Mesothelial cell of epicardium (in vitro differentiated cells): Measurements from ENCODE around the gene PRTN3. TPM values are rescaled to one million over a fixed set of nuclear protein-coding genes. Genes with fewer than 3 reads are reported as not detected.

Experiments
- DNase-seq, 2 experiments: peaks; one replicate each; pipeline ENCODE4 v3.0.0; 2021; ENCODE audit warnings: low spot score in 2 of 2; ENCODE audit not compliant: unreplicated experiment in 2 of 2
- H3K27ac Mint-ChIP-seq: 2 replicates; pipeline ENCODE4 v1.8.0; 2021; ENCODE audit warnings: mixed read lengths
- H3K27me3 Mint-ChIP-seq: 2 replicates; pipeline ENCODE4 v1.8.0; 2021; ENCODE audit warnings: low read depth, mixed read lengths
- H3K36me3 Mint-ChIP-seq: 2 replicates; pipeline ENCODE4 v1.8.0; 2021; ENCODE audit warnings: mixed read lengths
- H3K4me1 Mint-ChIP-seq: 2 replicates; pipeline ENCODE4 v1.8.0; 2021; ENCODE audit warnings: mixed read lengths
- H3K4me3 Mint-ChIP-seq: 2 replicates; pipeline ENCODE4 v1.8.0; 2021; ENCODE audit warnings: mild to moderate bottlenecking, moderate library complexity, mixed read lengths
- H3K9me3 Mint-ChIP-seq: 2 replicates; pipeline ENCODE4 v1.8.0; 2021; ENCODE audit warnings: mixed read lengths
- CTCF ChIP-seq: fragments of 200-600 bp; sonication (generic); IDR thresholded peaks from one replicate; pipeline ENCODE4 v1.5.0; 2021; ENCODE audit warnings: antibody characterized with exemption; ENCODE audit not compliant: unreplicated experiment
- total RNA-seq: library from RNA; stranded (reverse); gene quantifications from 3 replicates; pipeline ENCODE4 v1.2.1, GENCODE V29; 2021

PRTN3 gene
- total RNA-seq: 0.23 TPM in 1 of 3 replicates, not detected in the others

GRCh38 chr19:840519-841206, at the start of gene PRTN3:
PRTN3 (plus strand) TSS chr19:840999; CDS start chr19:841009, 10 bp downstream.
- H3K9me3 Mint-ChIP-seq: no peaks in the 10 kb centered on the region
- H3K36me3 Mint-ChIP-seq: no peaks in the 10 kb centered on the region
- no peak within 1 kb of the TSS for H3K27ac Mint-ChIP-seq
- H3K27me3 Mint-ChIP-seq: peaks cover 29% of the 10 kb centered on the region
- no peak for TF ChIP-seq CTCF
- H3K4me3 Mint-ChIP-seq: no peak within 1 kb of the TSS
- peaks cover 4% of the 10 kb centered on the region for H3K4me1 Mint-ChIP-seq
- DNase-seq: no peak

GRCh38 chr19:791007-791566, 49.7 kb upstream of the PRTN3 start:
- H3K36me3 Mint-ChIP-seq: no peaks in the 10 kb centered on the region
- no peaks in the 10 kb centered on the region for H3K27me3 Mint-ChIP-seq
- DNase-seq: no peak
- H3K4me1 Mint-ChIP-seq: peaks cover 22% of the 10 kb centered on the region
- H3K27ac Mint-ChIP-seq: peak overlapping the region; percentile 85
- no peak overlapping the region for H3K4me3 Mint-ChIP-seq
- no peaks in the 10 kb centered on the region for H3K9me3 Mint-ChIP-seq
- no peak for TF ChIP-seq CTCF

GRCh38 chr19:791567-792305, 49.1 kb upstream of the PRTN3 start:
- H3K27ac Mint-ChIP-seq: peak overlapping the region; percentile 86
- H3K4me3 Mint-ChIP-seq: no peak overlapping the region
- DNase-seq: no peak
- peaks cover 24% of the 10 kb centered on the region for H3K4me1 Mint-ChIP-seq
- TF ChIP-seq CTCF: no peak
- H3K9me3 Mint-ChIP-seq: no peaks in the 10 kb centered on the region
- H3K27me3 Mint-ChIP-seq: no peaks in the 10 kb centered on the region
- H3K36me3 Mint-ChIP-seq: no peaks in the 10 kb centered on the region

- DNase-seq: no peak
- H3K27ac Mint-ChIP-seq: peak overlapping the region; percentile 86
- H3K36me3 Mint-ChIP-seq: no peaks in the 10 kb centered on the region
- H3K4me1 Mint-ChIP-seq: peaks cover 26% of the 10 kb centered on the region
- H3K27me3 Mint-ChIP-seq: no peaks in the 10 kb centered on the region
- no peak for TF ChIP-seq CTCF
- H3K4me3 Mint-ChIP-seq: no peak overlapping the region
- no peaks in the 10 kb centered on the region for H3K9me3 Mint-ChIP-seq
Observed at GRCh38 chr19:792306-792885, 48.4 kb upstream of the PRTN3 start.

GRCh38 chr19:793806-794205, 47.0 kb upstream of the PRTN3 start:
- TF ChIP-seq CTCF: no peak
- H3K27me3 Mint-ChIP-seq: no peaks in the 10 kb centered on the region
- no peak overlapping the region for H3K4me3 Mint-ChIP-seq

More at GRCh38 chr19:793806-794205, 47.0 kb upstream of the PRTN3 start:
- no peaks in the 10 kb centered on the region for H3K36me3 Mint-ChIP-seq
- H3K4me1 Mint-ChIP-seq: peaks cover 25% of the 10 kb centered on the region
- DNase-seq: no peak
- no peak overlapping the region for H3K27ac Mint-ChIP-seq
- no peaks in the 10 kb centered on the region for H3K9me3 Mint-ChIP-seq
